Activated naive CD4-positive, alpha-beta T cell treated with Interleukin-2 at 50 U/mL for 16 hours (primary cell): Measurements from ENCODE around the gene KIF26B.

Experiments used
- DNase-seq: peaks from one replicate; pipeline ENCODE4 v3.0.0-alpha.2; 2020

Gene KIF26B

GRCh38 chr1:245538671-245539070 lies 383.9 kb downstream of the KIF26B start:
- no peak for DNase-seq

GRCh38 chr1:245541369-245541768 lies 386.6 kb downstream of the KIF26B start:
- no peak for DNase-seq

- DNase-seq, result no peak
Measured at GRCh38 chr1:245542365-245542764, 387.6 kb downstream of the KIF26B start.

- no peak for DNase-seq
Measured at GRCh38 chr1:245544236-245544635, 389.5 kb downstream of the KIF26B start.

- no peak for DNase-seq
Measured at GRCh38 chr1:245546875-245547274, 392.1 kb downstream of the KIF26B start.

- no peak for DNase-seq
Measured at GRCh38 chr1:245549996-245550719, 395.4 kb downstream of the KIF26B start.

GRCh38 chr1:245550720-245551043 lies 395.9 kb downstream of the KIF26B start:
- no peak for DNase-seq

- no peak for DNase-seq
Measured at GRCh38 chr1:245551536-245551935, 396.8 kb downstream of the KIF26B start.

- no peak for DNase-seq
Measured at GRCh38 chr1:245552331-245552730, 397.5 kb downstream of the KIF26B start.

- DNase-seq, result no peak
Measured at GRCh38 chr1:245556057-245556456, 401.3 kb downstream of the KIF26B start.

GRCh38 chr1:245558069-245558468 lies 403.3 kb downstream of the KIF26B start:
- DNase-seq, result no peak

GRCh38 chr1:245560316-245560859 lies 405.6 kb downstream of the KIF26B start:
- no peak for DNase-seq

- no peak for DNase-seq
Measured at GRCh38 chr1:245561665-245562234, 407.0 kb downstream of the KIF26B start.

GRCh38 chr1:245566134-245566533 lies 411.3 kb downstream of the KIF26B start:
- no peak for DNase-seq

GRCh38 chr1:245566952-245567351 lies 412.2 kb downstream of the KIF26B start:
- DNase-seq, result no peak

GRCh38 chr1:245571815-245572294 lies 417.1 kb downstream of the KIF26B start:
- no peak for DNase-seq

GRCh38 chr1:245572709-245573108 lies 417.9 kb downstream of the KIF26B start:
- DNase-seq, result no peak

- DNase-seq, result no peak
Measured at GRCh38 chr1:245575710-245576109, 420.9 kb downstream of the KIF26B start.

- DNase-seq, result no peak
Measured at GRCh38 chr1:245576323-245576722, 421.5 kb downstream of the KIF26B start.

- DNase-seq, result no peak
Measured at GRCh38 chr1:245577191-245578157, 422.7 kb downstream of the KIF26B start.

- no peak for DNase-seq
Measured at GRCh38 chr1:245578308-245578707, 423.5 kb downstream of the KIF26B start.

- DNase-seq, result no peak
Measured at GRCh38 chr1:245578771-245579170, 424.0 kb downstream of the KIF26B start.

GRCh38 chr1:245579881-245580280 lies 425.1 kb downstream of the KIF26B start:
- DNase-seq, result no peak
